Heart left ventricle (tissue), 13 donors: ENCODE results near the gene ARHGAP20.

Source experiments
- POLR2A ChIP-seq, 2 donors: fragments of 450-650 bp; IDR thresholded peaks; one replicate each; pipeline ENCODE4 v1.6.1; 2017; ENCODE audit warnings: antibody characterized with exemption in 2 of 2, mild to moderate bottlenecking in 2 of 2, moderate library complexity in 2 of 2
- TF ChIP-seq, protein P1 (sequence below), 12 donors: fragments of 200-600 bp; sonication (generic) in 4 of 12; IDR thresholded peaks; one replicate each; pipeline versions ENCODE4 v1.5.0 to v1.8.0; 2018 to 2022; ENCODE audit warnings: antibody characterized with exemption in 12 of 12, mild to moderate bottlenecking in 5 of 12
- donor health status: ischemic (EF 13 %, LVEDD 7.1; RV severe dilation, severe dysfunction).
- donor health status: DM: no; HTN: yes; CAD: no.
- donor health status: DM: no; HTN: no; CAD: no.
- donor health status: ischemic (EF 25% LVEDD 6.9; RV normal size, moderate dysfunction).
- donor health status: ischemic (EF 25% LVEDD 5.7; RV mildly dilated, moderate dysfunction).
- donor health status: ischemic (EF 35%, LVEDD 5.7; RV mildly dilated, moderate dysfunction).
- donor health status: nonischemic (EF 11% LVEDD 7.7; RV severe dilation, severe dysfunction).
- donor health status: DM: yes; HTN: yes; CAD: no.
- donor health status: PGD.
- donor health status: ischemic (EF 29% LVEDD 5.4; RV normal size, mild dysfunction).
- donor health status: nonischemic (EF 23%, LVEDD 6.1; RV moderate dilation, normal function).

DNA sequence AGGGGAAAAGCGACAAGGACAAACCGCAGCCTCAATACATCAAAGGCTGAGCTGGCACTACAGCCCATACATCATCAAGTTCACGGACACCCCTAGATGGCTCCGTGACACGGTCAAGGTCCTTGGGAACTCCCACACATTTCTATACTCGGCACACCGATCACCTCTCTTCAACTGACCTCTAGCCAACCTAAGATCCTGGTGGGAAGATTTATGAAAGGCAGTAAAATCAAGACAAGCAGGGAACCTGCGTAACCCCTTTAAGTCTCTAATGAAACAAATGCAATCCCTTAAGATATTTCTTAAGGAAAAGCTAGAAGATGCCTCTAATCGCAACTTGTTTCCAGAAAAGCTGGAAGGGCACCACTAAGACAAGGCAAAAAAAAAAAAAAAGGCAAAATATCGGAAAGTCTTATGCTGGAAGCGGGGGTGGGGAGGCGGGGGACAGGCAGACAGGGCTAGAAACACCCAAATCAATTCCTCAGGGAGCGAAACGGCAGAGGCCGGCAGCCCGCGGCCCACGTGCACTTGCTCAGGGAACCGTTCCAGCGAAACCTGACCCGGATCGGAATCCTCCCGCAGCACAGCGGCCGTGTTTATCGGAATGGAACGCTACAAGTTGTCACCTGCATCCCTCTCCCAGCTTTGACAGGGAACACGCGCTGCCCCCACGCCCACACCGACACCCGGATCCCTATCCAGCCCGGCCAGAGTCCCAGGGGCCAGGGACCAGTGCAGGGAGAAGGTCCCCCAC is 1.4 kb downstream of the ARHGAP20 start:
- TF ChIP-seq, protein P1, sequence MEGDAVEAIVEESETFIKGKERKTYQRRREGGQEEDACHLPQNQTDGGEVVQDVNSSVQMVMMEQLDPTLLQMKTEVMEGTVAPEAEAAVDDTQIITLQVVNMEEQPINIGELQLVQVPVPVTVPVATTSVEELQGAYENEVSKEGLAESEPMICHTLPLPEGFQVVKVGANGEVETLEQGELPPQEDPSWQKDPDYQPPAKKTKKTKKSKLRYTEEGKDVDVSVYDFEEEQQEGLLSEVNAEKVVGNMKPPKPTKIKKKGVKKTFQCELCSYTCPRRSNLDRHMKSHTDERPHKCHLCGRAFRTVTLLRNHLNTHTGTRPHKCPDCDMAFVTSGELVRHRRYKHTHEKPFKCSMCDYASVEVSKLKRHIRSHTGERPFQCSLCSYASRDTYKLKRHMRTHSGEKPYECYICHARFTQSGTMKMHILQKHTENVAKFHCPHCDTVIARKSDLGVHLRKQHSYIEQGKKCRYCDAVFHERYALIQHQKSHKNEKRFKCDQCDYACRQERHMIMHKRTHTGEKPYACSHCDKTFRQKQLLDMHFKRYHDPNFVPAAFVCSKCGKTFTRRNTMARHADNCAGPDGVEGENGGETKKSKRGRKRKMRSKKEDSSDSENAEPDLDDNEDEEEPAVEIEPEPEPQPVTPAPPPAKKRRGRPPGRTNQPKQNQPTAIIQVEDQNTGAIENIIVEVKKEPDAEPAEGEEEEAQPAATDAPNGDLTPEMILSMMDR (IDR thresholded peaks at IDR 0.05): no peak
- TF ChIP-seq POLR2A (IDR thresholded peaks at IDR 0.05): no peak
